AG04450 (cell line): ENCODE data around the gene FAM50B. TPM values are rescaled to one million over a fixed set of nuclear protein-coding genes. Genes with fewer than 3 reads are reported as not detected.

Experiments used
- CTCF ChIA-PET: fragments of 300-600, 350-600 bp; formaldehyde crosslinking; extraction: SDS; loops from one replicate; lab custom pipeline; 2022; ENCODE audit warnings: antibody characterized with exemption, inconsistent platforms; lab: Charles Lee
- POLR2A ChIA-PET: fragments of 350-600 bp; formaldehyde crosslinking; extraction: SDS; loops from one replicate; lab custom pipeline; 2021; ENCODE audit warnings: antibody characterized with exemption, inconsistent platforms; lab: Yijun Ruan, JAX
- DNase-seq: peaks from one replicate; pipeline ENCODE4 v3.0.0-alpha.2; 2011; ENCODE audit warnings: low read depth, low spot score
- H3K27ac ChIP-seq: one replicate; pipeline ENCODE4 v1.5.1; 2012; ENCODE audit warnings: low read depth, low read length, control low read depth
- H3K27me3 ChIP-seq: one replicate; pipeline ENCODE4 v1.6.0; 2012; ENCODE audit warnings: low read length; ENCODE audit not compliant: control insufficient read depth, insufficient read depth
- H3K4me3 ChIP-seq: 2 replicates; pipeline ENCODE4 v1.5.1; 2011; ENCODE audit warnings: mild to moderate bottlenecking, low read depth, low read length, control low read depth
- H3K9me3 ChIP-seq: 2 replicates; pipeline ENCODE4 v1.5.1; 2012; ENCODE audit warnings: low read length; ENCODE audit not compliant: control insufficient read depth, insufficient read depth
- CTCF ChIP-seq: IDR thresholded peaks from 2 replicates; pipeline ENCODE4 v1.5.1; 2011; ENCODE audit warnings: low read depth, low read length, control low read depth, inconsistent platforms
- polyA plus RNA-seq: library from polyadenylated mRNA; depleted of rRNA; stranded (reverse); fragments of >200 nt; gene quantifications from 2 replicates; pipeline ENCODE4 v1.2.3, GENCODE V29; 2011

The FAM50B gene
- polyA plus RNA-seq, 1 experiment = 4.5 TPM

GRCh38 chr6:3878048-3878666 is 29.0 kb downstream of the FAM50B start:
- Histone ChIP-seq H3K27ac (no peak overlapping the region), H3K9me3 (no peaks in the 10 kb centered on the region), H3K27me3 (no peaks in the 10 kb centered on the region), H3K4me3 (no peak overlapping the region)
- POLR2A ChIA-PET = no interaction called here
- no peak for TF ChIP-seq CTCF
- CTCF ChIA-PET = no interaction called here
- no peak for DNase-seq

DNA sequence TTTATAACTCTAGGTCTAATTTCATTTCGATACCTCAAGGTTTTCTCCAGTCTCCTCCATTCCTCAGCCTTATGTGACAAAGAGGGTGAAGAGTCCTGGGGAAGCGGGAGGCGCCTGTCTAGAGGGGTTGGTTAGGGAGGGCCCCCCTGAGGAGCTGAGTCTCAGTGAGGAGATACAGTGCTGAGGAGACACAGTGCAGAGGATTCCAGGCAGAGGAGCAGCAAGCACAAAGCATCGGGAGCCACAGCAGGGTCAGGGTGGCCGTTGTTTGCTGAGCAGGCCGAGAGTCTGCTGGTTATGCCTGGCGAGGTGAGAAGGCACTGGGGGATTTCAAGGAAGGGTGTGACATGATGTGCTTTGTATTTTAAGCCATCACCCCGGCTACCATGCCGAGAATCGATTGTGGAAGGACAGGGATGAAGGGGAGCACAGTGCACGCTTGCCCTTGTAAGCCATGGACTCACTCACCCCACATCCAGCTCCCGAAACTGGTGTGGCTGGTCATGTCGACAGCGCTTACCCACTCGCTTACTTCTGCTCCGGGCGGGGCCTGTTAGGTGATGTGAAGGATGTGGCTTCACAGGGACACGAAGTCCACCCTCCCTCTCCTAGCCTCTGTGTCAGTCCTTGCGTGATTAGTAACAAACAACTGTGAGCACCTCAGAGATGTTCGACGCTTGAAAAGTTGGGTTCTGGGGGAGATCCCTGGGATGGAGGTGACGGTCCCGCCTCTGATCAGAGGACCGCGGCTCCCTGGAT is 30.2 kb downstream of the FAM50B start:
- ChIA-PET POLR2A (no interaction called here), CTCF (interaction anchor here (0.7 kb wide), 1 partner anchor 361 kb away, joined by 3 read pairs; no protein-coding TSS in a partner anchor)

GRCh38 chr6:3881711-3882421 is 32.7 kb downstream of the FAM50B start:
- POLR2A ChIA-PET = interaction anchor here (0.8 kb wide), 1 partner anchor 130 kb away, joined by 3 read pairs; no protein-coding TSS in a partner anchor
- no peak overlapping the region for H3K4me3 ChIP-seq
- H3K27ac ChIP-seq = no peak overlapping the region
- no peaks in the 10 kb centered on the region for H3K9me3 ChIP-seq
- no peak for TF ChIP-seq CTCF
- CTCF ChIA-PET = interaction anchor here (2.7 kb wide), 1 partner anchor 96 kb away, joined by 13 read pairs; no protein-coding TSS in a partner anchor
- no peak for DNase-seq
- H3K27me3 ChIP-seq = no peaks in the 10 kb centered on the region

More for the DNA sequence above, 30.2 kb downstream of the FAM50B start:
- Histone ChIP-seq H3K9me3 (no peaks in the 10 kb centered on the region), H3K27ac (no peak overlapping the region), H3K27me3 (no peaks in the 10 kb centered on the region), H3K4me3 (no peak overlapping the region)
- no peak for TF ChIP-seq CTCF
- DNase-seq = no peak

- no peak overlapping the region for H3K4me3 ChIP-seq
- H3K27me3 ChIP-seq = no peaks in the 10 kb centered on the region
- no peak for TF ChIP-seq CTCF
- peak overlapping the region; percentile 66 for H3K27ac ChIP-seq
- no peaks in the 10 kb centered on the region for H3K9me3 ChIP-seq
- ChIA-PET POLR2A (no interaction called here), CTCF (interaction anchor here (0.8 to 2.7 kb wide), 2 partner anchors 33 to 96 kb away, joined by 3 to 13 read pairs; partner anchors contain the start of gene FAM50B)
- no peak for DNase-seq
Observed at GRCh38 chr6:3882431-3882830, 33.3 kb downstream of the FAM50B start.
